Mucosa of descending colon (tissue), 3 donors: ENCODE results near the gene LRBA. TPM values are rescaled to one million over a fixed set of nuclear protein-coding genes. Genes with fewer than 3 reads are reported as not detected.

ENCODE experiments used
- ATAC-seq: fragments of 200-7000 bp; cut with Tn5 transposase; one replicate; pipeline ENCODE4 v1.9.1; 2020; ENCODE audit warnings: mild to moderate bottlenecking, moderate library complexity
- DNase-seq, 3 donors: peaks; one replicate each; pipeline ENCODE4 v3.0.0-alpha.2; 2020
- H3K36me3 ChIP-seq: fragments of 200-600 bp; one replicate; pipeline ENCODE4 v1.8.0; 2021; ENCODE audit warnings: low read depth, mild to moderate bottlenecking
- H3K4me1 ChIP-seq: fragments of 200-600 bp; one replicate; pipeline ENCODE4 v1.8.0; 2021; ENCODE audit warnings: low read depth, mild to moderate bottlenecking
- H3K4me3 ChIP-seq: fragments of 200-600 bp; one replicate; pipeline ENCODE4 v1.8.0; 2021; ENCODE audit warnings: mild to moderate bottlenecking
- H3K9me3 ChIP-seq: fragments of 200-600 bp; one replicate; pipeline ENCODE4 v1.8.0; 2021; ENCODE audit warnings: mild to moderate bottlenecking
- CTCF ChIP-seq: fragments of 200-600 bp; IDR thresholded peaks from one replicate; pipeline ENCODE4 v1.8.0; 2022; ENCODE audit warnings: antibody characterized with exemption, mild to moderate bottlenecking
- intact Hi-C, 2 donors: fragments of 100-400 bp; cut with DNase I in 1 of 2; cut with micrococcal nuclease in 1 of 2; formaldehyde crosslinking; loops; one replicate each; pipeline versions ENCODE4 v1.11.0 to v1.11.1; 2022; cut with DNase I, micrococcal nuclease
- total RNA-seq, 3 donors: library from RNA; stranded (reverse); fragmentation: NEBNext Ultra II Directional in 2 of 3; extraction: Animal tissue kit (Norgen Biotek cat#: 25700) in 2 of 3; gene quantifications; one replicate each; pipeline versions ENCODE4 v1.2.1 to v1.2.4, GENCODE V29; 2021 to 2023
- donor health status: DM: no; HTN: no; CAD: no; lungs with moderate emphysema.
- donor health status: DM: no; HTN: no; CAD: no.
- donor health status: DM: no; HTN: yes; CAD: no.

LRBA gene
- total RNA-seq, 3 donors from 2014 or later = 69.8 to 98.4 (median 76.2) TPM

GRCh38 chr4:150875367-150875766, 139.7 kb downstream of the LRBA start:
- H3K4me1 ChIP-seq = no peaks in the 10 kb centered on the region
- TF ChIP-seq CTCF = no peak
- H3K4me3 ChIP-seq = no peak overlapping the region
- no peaks in the 10 kb centered on the region for H3K36me3 ChIP-seq
- no peaks in the 10 kb centered on the region for H3K9me3 ChIP-seq
- DNase-seq (no peak), ATAC-seq (no peak)
- intact Hi-C loops = no loop called here

GRCh38 chr4:150874338-150875226, 140.5 kb downstream of the LRBA start:
- Histone ChIP-seq H3K4me3 (no peak overlapping the region), H3K9me3 (no peaks in the 10 kb centered on the region), H3K4me1 (no peaks in the 10 kb centered on the region), H3K36me3 (no peaks in the 10 kb centered on the region)
- intact Hi-C loops = no loop called here
- TF ChIP-seq CTCF = no peak
- ATAC-seq (peak; percentile 11), DNase-seq (no peak)

- peak in 1 of 3 donors; percentile 82 for DNase-seq
- intact Hi-C loops = loop anchor here (5.0 to 10.0 kb wide), 3 partner anchors 570 to 872 kb away; no protein-coding TSS in a partner anchor
- TF ChIP-seq CTCF = no peak
- peak; percentile 89 for ATAC-seq
- no peaks in the 10 kb centered on the region for H3K9me3 ChIP-seq
- H3K4me1 ChIP-seq = no peaks in the 10 kb centered on the region
- H3K36me3 ChIP-seq = no peaks in the 10 kb centered on the region
- H3K4me3 ChIP-seq = no peak overlapping the region
These were observed 147.9 kb downstream of the LRBA start for GRCh38 chr4:150867148-150867547.

- TF ChIP-seq CTCF = no peak
- Histone ChIP-seq H3K4me1 (no peaks in the 10 kb centered on the region), H3K9me3 (no peaks in the 10 kb centered on the region), H3K4me3 (no peak overlapping the region), H3K36me3 (no peaks in the 10 kb centered on the region)
- no peak for DNase-seq
- intact Hi-C loops = loop anchor here (10.0 kb wide), 2 partner anchors 569 to 869 kb away; no protein-coding TSS in a partner anchor
- ATAC-seq = no peak
These were observed 151.6 kb downstream of the LRBA start for GRCh38 chr4:150863456-150863855.

- DNase-seq (no peak), ATAC-seq (no peak)
- Histone ChIP-seq H3K4me3 (no peak overlapping the region), H3K4me1 (no peaks in the 10 kb centered on the region), H3K36me3 (no peaks in the 10 kb centered on the region), H3K9me3 (no peaks in the 10 kb centered on the region)
- no peak for TF ChIP-seq CTCF
- intact Hi-C loops = loop anchor here (10.0 kb wide), 2 partner anchors 568 to 868 kb away; no protein-coding TSS in a partner anchor
These were observed 152.3 kb downstream of the LRBA start for GRCh38 chr4:150862829-150863228.
